OCI-LY1 (cell line): ENCODE measurements around the gene NPAS3.

ENCODE experiments used
- CTCF ChIP-seq: fragments of 200-600 bp; sonication (generic), shearing (Covaris generic); IDR thresholded peaks from 2 replicates; pipeline ENCODE4 v1.5.1; 2017; ENCODE audit warnings: mild to moderate bottlenecking, antibody characterized with exemption, low read length, moderate library complexity, mixed read lengths
- EZH2 ChIP-seq: fragments of 200-600 bp; sonication (generic), shearing (Covaris generic); IDR thresholded peaks from 2 replicates; pipeline ENCODE4 v1.8.0; 2017; ENCODE audit warnings: borderline replicate concordance, mixed run types, mild to moderate bottlenecking, antibody characterized with exemption, low read length, moderate library complexity, mixed read lengths

GRCh38 chr14:33475623-33476022, 536.9 kb downstream of the NPAS3 start:
- TF ChIP-seq CTCF, result peak; percentile 42; the same call in 1 of the 2 replicates
- no peak for TF ChIP-seq EZH2
